ENCODE measurements around the gene MCM7. TPM values are rescaled to one million over a fixed set of nuclear protein-coding genes. Genes with fewer than 3 reads are reported as not detected.
A peak's percentile ranks its signal among the peaks of the same experiment; 100 is the strongest.

MCM7 gene
- total and polyA plus RNA-seq, 2 of the 13 experiments (the other 11 are each of a cell fraction or from before 2014, with no cell fraction given) = 84.5 to 214 TPM

GRCh38 chr7:100119072-100119969 is 18.1 kb upstream of the MCM7 start, which contains the start of the genes CNPY4 and TAF6 (continued):
- no peak for TF ChIP-seq EZH2 (conservative IDR thresholded peaks at IDR 0.05; ENCODE audit: low read depth, low read length)
- no peak for TF ChIP-seq PRDM4 (CRISPR knock-in tag; IDR thresholded peaks at IDR 0.05; ENCODE audit: borderline replicate concordance)
- no peak for TF ChIP-seq ZNF33B (CRISPR knock-in tag; IDR thresholded peaks at IDR 0.05)
- TF ChIP-seq NONO (IDR thresholded peaks at IDR 0.05) = no peak
- TF ChIP-seq NONO (CRISPR knock-in tag; conservative IDR thresholded peaks at IDR 0.05) = peak; percentile 51; the same call in 1 of the 2 replicates
- TF ChIP-seq ARID4A (CRISPR knock-in tag; IDR thresholded peaks at IDR 0.05; ENCODE audit: borderline replicate concordance) = peak; percentile 70; the same call in 1 of the 2 replicates
- TF ChIP-seq ZNF3 (CRISPR knock-in tag; IDR thresholded peaks at IDR 0.05) = no peak
- TF ChIP-seq THAP8 (CRISPR knock-in tag; IDR thresholded peaks at IDR 0.05; ENCODE audit: borderline replicate concordance) = no peak
- no peak for TF ChIP-seq AHR (CRISPR knock-in tag; IDR thresholded peaks at IDR 0.05)
- TF ChIP-seq CC2D1A (CRISPR knock-in tag; IDR thresholded peaks at IDR 0.05) = no peak
- TF ChIP-seq RORA (CRISPR knock-in tag; IDR thresholded peaks at IDR 0.05) = no peak
- no peak for TF ChIP-seq PRPF4 (IDR thresholded peaks at IDR 0.05; ENCODE audit: low read depth, low read length, poor library complexity, severe bottlenecking)
- TF ChIP-seq SAP130 (CRISPR knock-in tag; IDR thresholded peaks at IDR 0.05; ENCODE audit: low read depth) = peak; percentile 70
- peak; percentile 60 for TF ChIP-seq TBX2 (CRISPR knock-in tag; IDR thresholded peaks at IDR 0.05; ENCODE audit: borderline replicate concordance)
- TF ChIP-seq GFI1 (CRISPR knock-in tag; IDR thresholded peaks at IDR 0.05; ENCODE audit: borderline replicate concordance) = peak; percentile 29; the same call in 1 of the 2 replicates
- no peak for TF ChIP-seq CCAR2 (optimal IDR thresholded peaks at IDR 0.05; ENCODE audit: low read depth, low read length)
- TF ChIP-seq RBM39 (IDR thresholded peaks at IDR 0.05; ENCODE audit: low read depth, low read length, poor library complexity, severe bottlenecking) = peak; percentile 33
- peak; percentile 83 for TF ChIP-seq ZBTB43 (CRISPR knock-in tag; conservative IDR thresholded peaks at IDR 0.05)
- peak; percentile 32; the same call in 1 of the 2 replicates for TF ChIP-seq NCOA2 (CRISPR knock-in tag; IDR thresholded peaks at IDR 0.05)
- TF ChIP-seq ZNF34 (CRISPR knock-in tag; IDR thresholded peaks at IDR 0.05; ENCODE audit: borderline replicate concordance) = no peak
- no peak for TF ChIP-seq RELA (CRISPR knock-in tag; IDR thresholded peaks at IDR 0.05)

All from HepG2 (cell line).